Panc1 (cell line): ENCODE measurements around the gene CDH13. TPM values are rescaled to one million over a fixed set of nuclear protein-coding genes. Genes with fewer than 3 reads are reported as not detected.

Experiments
- ATAC-seq: fragments of 200-7000 bp; cut with Tn5 transposase; 2 replicates; pipeline ENCODE4 v1.9.1; 2020; ENCODE audit warnings: mild to moderate bottlenecking, moderate library complexity
- BruUV-seq: library from RNA; stranded (reverse); fragments of 400-500 nt; replicated peaks from 2 replicates; lab custom pipeline; 2021; lab: Mats Ljungman, UMichigan
- CTCF ChIA-PET: fragments of 300-600 bp; sonication (Branson Sonifier 250); formaldehyde crosslinking; loops from one replicate; lab custom pipeline; 2022; ENCODE audit warnings: antibody characterized with exemption; lab: Charles Lee
- POLR2A ChIA-PET: fragments of 300-600 bp; sonication (Branson Sonifier 250); formaldehyde crosslinking; loops from one replicate; lab custom pipeline; 2022; ENCODE audit warnings: antibody characterized with exemption; lab: Charles Lee
- DNase-seq: peaks from one replicate; pipeline ENCODE4 v3.0.0-alpha.2; 2010; ENCODE audit warnings: low read depth, low spot score
- H3K27ac ChIP-seq: 2 replicates; pipeline ENCODE4 v1.5.1; 2011; ENCODE audit warnings: mild to moderate bottlenecking, low read length, inconsistent platforms
- H3K27me3 ChIP-seq: fragments of 200-500 bp; sonication (Bioruptor generic); 2 replicates; pipeline ENCODE4 v1.6.0; 2014; ENCODE audit warnings: low read length, inconsistent platforms; ENCODE audit not compliant: control insufficient read depth, insufficient read depth
- H3K36me3 ChIP-seq: fragments of 200-500 bp; sonication (Bioruptor generic); 2 replicates; pipeline ENCODE4 v1.5.1; 2014; ENCODE audit warnings: inconsistent platforms, mild to moderate bottlenecking, low read length, moderate library complexity; ENCODE audit not compliant: control insufficient read depth, insufficient read depth
- H3K4me1 ChIP-seq: 2 replicates; pipeline ENCODE4 v1.5.1; 2011; ENCODE audit warnings: inconsistent platforms, mild to moderate bottlenecking, low read length, moderate library complexity; ENCODE audit not compliant: control insufficient read depth, insufficient read depth
- H3K4me3 ChIP-seq, 2 experiments: 2 replicates each; pipeline ENCODE4 v1.5.1; 2011 to 2012; ENCODE audit warnings: low read depth in 2 of 2, low read length in 2 of 2, mild to moderate bottlenecking in 2 of 2, inconsistent platforms in 1 of 2, moderate library complexity in 1 of 2
- H3K9me3 ChIP-seq: fragments of 200-500 bp; sonication (Bioruptor generic); 2 replicates; pipeline ENCODE4 v1.5.1; 2014; ENCODE audit warnings: low read depth, mild to moderate bottlenecking, inconsistent platforms, low read length, moderate library complexity; ENCODE audit not compliant: control insufficient read depth, insufficient read depth
- CTCF ChIP-seq: fragments of 450-650 bp; IDR thresholded peaks from 2 replicates; pipeline ENCODE4 v1.5.1; 2017; ENCODE audit warnings: mild to moderate bottlenecking
- POLR2AphosphoS5 ChIP-seq: IDR thresholded peaks from 2 replicates; pipeline ENCODE4 v1.6.1; 2012; ENCODE audit warnings: mild to moderate bottlenecking, low read depth, low read length, moderate library complexity
- REST ChIP-seq, 2 experiments: IDR thresholded peaks; 2 replicates each; pipeline ENCODE4 v1.6.1; 2011 to 2012; ENCODE audit warnings: low read depth in 2 of 2, control low read depth in 1 of 2, low read length in 1 of 2, mild to moderate bottlenecking in 1 of 2, moderate library complexity in 1 of 2; ENCODE audit not compliant: insufficient read depth in 1 of 2
- SIN3A ChIP-seq: IDR thresholded peaks from 2 replicates; pipeline ENCODE4 v1.6.1; 2012; ENCODE audit warnings: low read depth, mild to moderate bottlenecking, low read length, moderate library complexity, borderline replicate concordance; ENCODE audit not compliant: insufficient read depth
- TCF7L2 ChIP-seq: IDR thresholded peaks from 2 replicates; pipeline ENCODE4 v1.6.1; 2011; ENCODE audit warnings: mild to moderate bottlenecking, low read depth, low read length, inconsistent platforms
- in situ Hi-C: cut with HindIII; loops from 2 replicates; pipeline ENCODE4 v1.10.0; 2016; ENCODE audit warnings: low sequenced_read_pairs, low pct_unique_long_range_greater_than_20kb
- intact Hi-C: fragments of 100-400 bp; cut with micrococcal nuclease; formaldehyde crosslinking; loops from one replicate; pipeline ENCODE4 v1.10.0; 2022; ENCODE audit not compliant: unreplicated experiment
- total RNA-seq: library from RNA; stranded (reverse); gene quantifications from one replicate; pipeline ENCODE4 v1.2.1, GENCODE V29; 2021; ENCODE audit not compliant: unreplicated experiment

CDH13 gene
- total RNA-seq, 1 experiment from 2014 or later: not detected

GRCh38 chr16:83404261-83404660 lies 777.5 kb downstream of the CDH13 start:
- no peak for TF ChIP-seq SIN3A
- no peak for TF ChIP-seq CTCF
- no peak for TF ChIP-seq TCF7L2
- TF ChIP-seq REST (IDR thresholded peaks at IDR 0.05; ENCODE audit: insufficient read depth in 1 of 2, low read depth in 2 of 2, low read length in 1 of 2): no peak
- TF ChIP-seq POLR2AphosphoS5: no peak
- ChIA-PET CTCF (no interaction called here), POLR2A (no interaction called here)
- H3K27me3 ChIP-seq: no peaks in the 10 kb centered on the region
- ATAC-seq (no peak), DNase-seq (no peak)
- no peaks in the 10 kb centered on the region for H3K4me1 ChIP-seq
- no peak overlapping the region for H3K4me3 ChIP-seq
- no peaks in the 10 kb centered on the region for H3K36me3 ChIP-seq
- intact Hi-C loops: no loop called here
- H3K27ac ChIP-seq: no peak overlapping the region
- H3K9me3 ChIP-seq: no peaks in the 10 kb centered on the region
- no TSS peak for BruUV-seq
- in situ Hi-C loops: no loop called here

GRCh38 chr16:83407928-83408327 lies 781.2 kb downstream of the CDH13 start:
- no peaks in the 10 kb centered on the region for H3K27me3 ChIP-seq
- H3K4me3 ChIP-seq: no peak overlapping the region
- no peak overlapping the region for H3K27ac ChIP-seq
- no peaks in the 10 kb centered on the region for H3K9me3 ChIP-seq
- ATAC-seq: no peak
- ChIA-PET POLR2A (no interaction called here), CTCF (no interaction called here)
- TF ChIP-seq TCF7L2 (no peak), CTCF (no peak), POLR2AphosphoS5 (no peak), SIN3A (no peak), REST (IDR thresholded peaks at IDR 0.05; ENCODE audit: insufficient read depth in 1 of 2, low read depth in 2 of 2, low read length in 1 of 2) (no peak)
- no peak for DNase-seq
- in situ Hi-C loops: no loop called here
- intact Hi-C loops: no loop called here
- H3K36me3 ChIP-seq: no peaks in the 10 kb centered on the region
- no peaks in the 10 kb centered on the region for H3K4me1 ChIP-seq
- BruUV-seq: no TSS peak
